GM12872 (cell line): ENCODE measurements around the gene SLC39A8.

ENCODE experiments used
- TF ChIP-seq, protein P1 (sequence below): IDR thresholded peaks from 3 replicates; pipeline ENCODE4 v1.5.1; 2011; ENCODE audit warnings: low read depth, mild to moderate bottlenecking, low read length, moderate library complexity; ENCODE audit not compliant: insufficient read depth

Gene SLC39A8

DNA sequence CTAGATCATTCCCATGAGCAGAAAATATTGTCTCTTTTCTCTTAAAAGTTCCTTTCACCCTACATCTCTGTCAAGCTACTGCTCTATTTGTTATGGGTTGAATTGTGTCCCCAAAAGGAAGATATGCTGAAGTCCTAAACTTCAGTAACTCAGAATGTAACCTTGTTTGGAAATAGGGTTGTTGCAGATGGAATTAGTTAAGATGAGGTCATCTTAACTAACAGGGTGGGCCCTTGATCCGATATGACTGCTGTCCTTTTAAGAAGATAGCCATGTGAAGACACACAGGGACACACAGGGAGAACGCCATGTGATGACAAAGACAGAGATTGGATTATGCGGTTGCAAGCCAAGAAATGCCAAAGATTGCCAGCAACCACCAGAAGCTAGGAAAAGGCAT lies 12.8 kb upstream of the SLC39A8 start:
- TF ChIP-seq, protein P1, sequence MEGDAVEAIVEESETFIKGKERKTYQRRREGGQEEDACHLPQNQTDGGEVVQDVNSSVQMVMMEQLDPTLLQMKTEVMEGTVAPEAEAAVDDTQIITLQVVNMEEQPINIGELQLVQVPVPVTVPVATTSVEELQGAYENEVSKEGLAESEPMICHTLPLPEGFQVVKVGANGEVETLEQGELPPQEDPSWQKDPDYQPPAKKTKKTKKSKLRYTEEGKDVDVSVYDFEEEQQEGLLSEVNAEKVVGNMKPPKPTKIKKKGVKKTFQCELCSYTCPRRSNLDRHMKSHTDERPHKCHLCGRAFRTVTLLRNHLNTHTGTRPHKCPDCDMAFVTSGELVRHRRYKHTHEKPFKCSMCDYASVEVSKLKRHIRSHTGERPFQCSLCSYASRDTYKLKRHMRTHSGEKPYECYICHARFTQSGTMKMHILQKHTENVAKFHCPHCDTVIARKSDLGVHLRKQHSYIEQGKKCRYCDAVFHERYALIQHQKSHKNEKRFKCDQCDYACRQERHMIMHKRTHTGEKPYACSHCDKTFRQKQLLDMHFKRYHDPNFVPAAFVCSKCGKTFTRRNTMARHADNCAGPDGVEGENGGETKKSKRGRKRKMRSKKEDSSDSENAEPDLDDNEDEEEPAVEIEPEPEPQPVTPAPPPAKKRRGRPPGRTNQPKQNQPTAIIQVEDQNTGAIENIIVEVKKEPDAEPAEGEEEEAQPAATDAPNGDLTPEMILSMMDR, result no peak

DNA sequence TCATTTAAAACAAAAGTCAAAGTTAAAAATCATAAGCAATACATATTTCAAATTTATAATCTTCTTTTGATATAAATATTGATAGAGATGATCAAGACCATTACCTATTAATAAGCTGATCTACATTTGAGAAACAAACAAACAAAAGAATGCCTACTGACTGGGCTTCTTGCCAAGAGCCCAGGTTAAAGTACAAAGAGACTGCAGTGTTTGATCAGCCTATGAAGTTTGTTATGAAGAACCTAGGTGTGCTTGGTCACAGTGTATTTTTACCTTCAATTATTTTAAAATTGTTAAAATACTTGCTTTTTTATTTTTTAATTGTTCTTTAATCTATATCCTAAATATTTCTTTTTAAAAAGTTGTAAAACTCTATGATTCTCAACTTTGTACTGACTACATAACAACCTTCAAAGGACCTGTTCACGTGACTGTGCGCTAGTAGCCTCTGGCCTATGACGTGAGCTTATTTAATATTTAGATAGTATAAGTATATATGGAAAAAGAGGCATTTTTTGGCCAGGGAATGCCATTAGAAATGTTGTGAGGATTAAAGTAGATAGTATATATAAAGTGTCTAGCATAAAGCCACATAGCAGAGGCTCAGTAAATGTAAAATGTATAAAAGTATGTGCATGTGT lies 11.4 kb upstream of the SLC39A8 start:
- TF ChIP-seq, protein P1, result no peak

DNA sequence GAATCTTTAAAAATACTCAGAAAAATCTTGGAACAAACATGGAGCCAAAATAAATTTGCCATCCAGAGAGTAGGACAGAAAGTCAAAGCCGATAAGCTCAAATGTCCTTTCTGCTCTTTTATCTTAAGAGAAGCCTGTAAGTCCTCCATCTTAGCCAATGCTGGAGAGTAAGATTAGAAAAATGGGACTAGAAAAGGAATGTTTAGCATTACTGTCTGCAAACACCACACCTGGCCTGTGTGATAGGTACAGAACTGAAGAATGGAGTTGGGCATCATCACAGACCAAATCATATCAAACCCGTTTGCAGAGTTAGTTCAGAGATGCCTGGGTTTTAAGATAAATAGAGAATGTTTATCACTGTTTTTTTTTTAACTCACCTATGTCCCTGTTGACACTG lies 10.5 kb upstream of the SLC39A8 start:
- TF ChIP-seq, protein P1, result no peak

DNA sequence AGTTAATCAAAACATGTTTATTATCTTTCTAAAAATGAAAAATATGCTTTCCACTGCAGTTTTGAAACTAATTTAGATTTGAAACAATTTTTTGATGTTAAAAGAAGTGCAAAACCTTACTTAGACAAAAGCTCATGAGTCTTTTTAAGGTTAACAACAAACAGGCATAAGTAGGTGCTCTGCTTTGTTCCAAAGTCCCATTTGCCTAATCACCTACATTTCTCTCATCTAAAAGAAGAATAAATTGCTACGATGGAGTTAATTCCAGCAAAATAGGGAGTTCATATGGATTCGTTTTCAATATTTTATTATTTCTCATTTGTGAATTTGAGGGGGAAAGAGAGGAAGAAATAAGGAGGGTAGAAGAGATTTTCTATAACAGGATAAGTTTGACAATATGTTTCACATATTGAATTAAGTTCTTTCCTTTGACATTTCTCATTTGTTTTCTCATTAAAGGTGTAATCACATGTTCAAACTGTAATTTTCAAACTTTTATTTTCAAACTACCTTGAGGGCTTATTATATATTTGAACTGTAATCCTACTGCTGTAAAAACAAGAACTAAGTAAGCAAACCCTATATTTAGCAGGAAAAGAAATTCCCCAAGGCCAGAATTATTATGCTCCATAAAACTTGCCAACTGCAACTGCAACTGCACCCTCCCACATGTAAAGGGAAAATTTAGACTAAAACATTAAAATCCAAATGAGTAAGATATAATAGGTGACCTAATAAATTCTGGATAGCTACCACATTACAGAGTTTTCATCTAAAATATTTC lies 9.6 kb upstream of the SLC39A8 start:
- TF ChIP-seq, protein P1, result no peak

GRCh38 chr4:102352781-102353180 lies 7.5 kb upstream of the SLC39A8 start:
- TF ChIP-seq, protein P1, result no peak

DNA sequence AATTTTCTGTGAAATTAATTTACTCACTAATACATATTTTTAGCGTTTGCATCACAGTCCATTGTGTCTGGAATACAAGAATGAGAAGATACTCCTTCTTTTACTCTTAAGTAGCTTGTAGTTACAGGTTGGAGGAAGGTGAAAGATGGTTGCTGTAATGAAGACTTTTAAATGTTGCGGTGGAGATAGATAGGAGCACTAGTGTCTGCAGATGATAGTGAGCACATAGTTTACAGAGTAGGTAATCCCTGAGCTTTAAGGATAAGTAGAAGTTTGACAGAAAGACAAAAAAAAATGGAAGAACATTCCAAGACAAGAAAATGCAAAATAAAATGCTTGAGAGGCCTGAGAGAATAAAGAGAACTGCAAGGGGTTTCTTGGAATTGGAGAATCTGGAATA lies 5.4 kb upstream of the SLC39A8 start:
- TF ChIP-seq, protein P1, result no peak

GRCh38 chr4:102348701-102349100 lies 3.4 kb upstream of the SLC39A8 start:
- TF ChIP-seq, protein P1, result no peak
